GM21529 (cell line): ENCODE measurements around the gene PLTP.

Experiments used
- ATAC-seq: cut with Tn5 transposase; IDR thresholded peaks from one replicate; pipeline ENCODE4 v1.9.1; 2021; ENCODE audit not compliant: unreplicated experiment

PLTP gene

DNA sequence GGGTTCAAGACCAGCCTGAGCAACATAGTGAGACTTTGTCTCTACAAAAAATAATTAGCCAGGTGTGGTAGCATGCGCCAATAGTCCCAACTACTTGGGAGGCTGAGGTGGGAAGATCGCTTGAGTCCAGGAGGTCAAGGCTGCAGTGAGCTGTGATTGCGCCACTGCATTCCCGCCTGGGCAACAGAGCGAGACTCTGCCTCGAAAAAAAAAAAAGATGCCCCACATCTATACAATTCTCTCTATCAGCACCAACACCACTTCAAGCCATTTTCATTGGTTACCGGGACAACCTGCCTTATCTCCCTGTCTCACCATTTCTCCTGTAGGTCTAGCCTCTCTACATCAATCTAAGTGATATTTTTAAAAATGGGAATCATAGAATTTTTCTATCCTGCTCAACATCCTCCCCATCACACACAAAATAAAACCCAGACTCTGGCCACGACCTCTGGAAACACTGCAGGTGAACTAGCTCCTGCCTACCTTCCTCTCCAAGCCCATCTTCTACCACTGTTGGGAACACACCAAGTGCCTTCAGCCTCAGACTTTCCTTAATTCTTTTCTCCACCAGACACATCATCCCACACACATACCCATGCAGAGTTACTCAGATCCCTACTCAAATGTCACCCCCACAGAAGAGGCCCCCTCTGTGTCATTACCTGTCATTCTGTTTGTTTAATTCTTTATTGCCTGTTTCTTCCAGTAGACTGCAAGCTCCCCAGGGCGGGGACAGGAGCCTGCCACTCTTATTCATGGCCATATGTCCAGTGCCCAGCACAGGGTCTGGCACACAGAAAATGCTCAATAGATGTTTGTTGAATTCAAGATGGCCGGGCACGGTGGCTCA, 9.6 kb upstream of the PLTP start:
- ATAC-seq = no peak

DNA sequence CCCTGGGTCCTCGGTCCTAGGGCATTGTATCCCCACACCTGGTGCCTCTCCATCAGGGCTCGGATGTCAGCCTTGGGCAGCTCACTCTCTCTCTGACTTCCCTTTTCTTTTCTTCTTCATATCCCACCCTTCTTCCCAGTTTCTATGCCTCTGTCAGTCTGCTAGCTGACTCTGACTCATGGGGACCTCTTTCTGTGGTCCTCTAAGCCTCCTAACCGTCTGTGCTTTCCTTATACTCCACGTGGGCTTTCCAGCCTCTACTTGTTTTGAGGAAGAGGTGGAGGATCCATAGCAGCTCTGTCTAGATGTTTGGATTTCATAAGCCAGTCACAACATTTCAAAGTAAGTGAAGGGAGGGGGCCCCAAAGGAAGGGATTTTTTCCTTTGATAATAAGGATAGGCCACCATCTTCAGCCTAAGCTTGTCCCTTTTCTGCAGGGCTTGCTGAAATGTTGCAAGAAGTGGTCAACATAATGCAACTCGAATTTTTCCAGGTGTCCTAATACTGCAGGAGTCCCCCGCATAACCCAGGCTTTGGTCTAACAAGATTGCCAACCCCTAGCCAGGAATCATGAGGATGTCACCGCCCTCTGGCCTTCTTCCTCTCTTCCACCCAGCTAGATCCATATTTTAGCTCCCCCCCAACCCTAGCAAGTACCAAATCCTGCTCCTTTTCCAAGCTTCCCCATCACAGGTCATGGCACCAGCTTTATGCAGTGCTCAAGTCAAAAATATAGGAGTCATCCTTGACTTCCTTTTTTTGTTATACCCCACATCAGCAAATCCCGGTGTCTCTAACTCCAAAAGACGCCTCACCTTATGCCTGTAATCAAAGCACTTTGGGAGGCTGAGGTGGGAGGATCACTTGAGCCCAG, 8.7 kb upstream of the PLTP start:
- no peak for ATAC-seq

DNA sequence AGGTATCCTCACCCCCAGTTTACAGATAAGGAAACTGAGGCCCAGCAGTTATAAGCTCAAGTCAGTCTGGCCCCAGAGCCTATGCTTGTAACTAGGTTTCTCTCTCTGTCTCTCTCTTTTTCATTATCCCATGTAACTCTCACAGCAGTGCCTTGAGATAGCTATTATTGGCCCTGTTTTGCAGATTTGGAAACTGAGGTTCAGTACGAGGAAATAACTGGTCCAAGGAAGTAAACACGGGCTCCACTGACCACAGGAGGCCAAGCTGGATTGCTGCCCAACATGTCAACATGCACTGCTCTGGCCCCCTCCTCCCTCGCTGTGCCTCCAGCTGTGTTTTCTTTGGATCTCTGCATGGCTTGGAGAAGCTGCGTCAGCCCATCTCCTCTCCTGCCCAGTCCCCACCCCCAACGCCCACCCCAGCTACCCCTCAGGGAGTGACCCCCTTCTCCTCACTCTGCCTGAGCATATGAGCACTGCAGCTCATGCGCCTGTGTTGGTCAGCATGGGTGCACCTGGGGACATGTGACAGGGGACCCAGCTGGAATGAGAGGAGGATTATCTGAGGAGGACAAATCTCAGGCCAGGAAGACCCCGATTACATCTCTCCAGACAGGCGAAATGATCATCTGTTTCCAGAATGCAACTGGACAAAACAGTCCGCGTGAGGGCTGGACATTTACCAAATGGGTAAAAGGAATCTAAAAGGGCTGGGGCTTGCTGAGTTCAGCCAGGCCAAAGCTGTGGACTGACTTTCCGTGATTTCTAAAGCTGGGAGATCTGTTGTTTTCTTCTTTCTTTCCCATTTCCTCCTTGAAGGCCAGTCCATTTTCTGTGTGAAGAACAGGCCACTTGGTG, 7.8 kb upstream of the PLTP start:
- ATAC-seq = no peak

DNA sequence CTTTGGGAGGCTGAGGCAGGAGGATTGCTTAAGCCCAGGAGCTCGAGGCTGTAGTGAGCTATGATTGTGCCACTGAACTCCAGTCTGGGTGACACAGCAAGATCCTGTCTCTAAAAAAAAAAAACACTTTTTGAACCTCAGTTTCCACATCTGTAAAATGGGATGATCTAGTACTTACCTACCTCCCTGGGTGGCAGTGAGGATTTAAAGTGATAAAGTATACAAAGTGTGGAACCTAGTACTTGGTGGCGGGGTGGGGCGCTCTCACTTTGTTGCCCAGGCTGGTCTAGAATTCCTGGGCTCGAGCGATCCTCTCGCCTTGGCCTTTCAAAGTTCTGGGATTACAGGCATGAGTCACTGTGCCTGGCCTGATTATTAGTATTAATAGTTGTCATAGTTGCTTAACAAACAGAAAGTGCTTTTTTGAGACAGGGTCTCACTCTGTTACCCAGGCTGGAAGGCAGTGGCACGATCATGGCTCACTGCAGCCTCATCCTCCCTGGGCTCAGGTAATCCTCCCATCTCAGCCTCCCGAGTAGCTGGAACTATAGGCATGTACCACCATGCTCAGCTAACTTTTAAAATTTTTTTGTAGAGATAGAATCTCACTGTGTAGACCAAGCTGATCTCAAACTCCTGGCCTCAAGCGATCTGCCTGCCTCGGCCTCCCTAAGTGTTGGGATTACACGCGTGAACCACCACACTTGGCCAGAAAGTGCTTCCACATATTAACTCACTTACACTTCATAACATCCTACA, 7.0 kb upstream of the PLTP start:
- ATAC-seq = no peak

DNA sequence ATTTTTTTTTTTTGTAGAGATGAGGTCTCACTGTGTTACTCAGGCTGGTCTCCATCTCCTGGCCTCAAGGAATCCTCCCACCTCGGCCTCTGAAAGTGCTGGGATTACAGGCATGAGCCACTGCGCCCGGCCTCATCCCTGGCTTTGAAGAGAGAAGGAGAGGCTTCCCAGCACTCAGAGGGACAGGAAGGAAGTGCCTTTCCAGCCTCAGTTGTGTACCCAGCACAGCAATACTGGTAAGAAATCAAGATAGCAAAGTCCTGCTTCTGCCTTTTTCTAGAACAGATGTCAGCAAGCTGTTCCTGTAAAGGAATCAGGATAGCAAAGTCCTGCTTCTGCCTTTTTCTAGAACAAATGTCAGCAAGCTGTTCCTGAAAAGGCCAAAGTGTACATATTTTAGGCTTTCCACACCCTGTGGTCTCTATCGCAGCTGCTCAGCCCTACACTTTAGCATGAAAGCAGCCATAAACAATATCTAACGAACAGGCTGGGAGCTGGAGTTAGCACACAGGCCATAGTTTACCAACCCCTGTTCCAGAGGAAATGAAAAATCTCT, 6.3 kb upstream of the PLTP start:
- no peak for ATAC-seq

DNA sequence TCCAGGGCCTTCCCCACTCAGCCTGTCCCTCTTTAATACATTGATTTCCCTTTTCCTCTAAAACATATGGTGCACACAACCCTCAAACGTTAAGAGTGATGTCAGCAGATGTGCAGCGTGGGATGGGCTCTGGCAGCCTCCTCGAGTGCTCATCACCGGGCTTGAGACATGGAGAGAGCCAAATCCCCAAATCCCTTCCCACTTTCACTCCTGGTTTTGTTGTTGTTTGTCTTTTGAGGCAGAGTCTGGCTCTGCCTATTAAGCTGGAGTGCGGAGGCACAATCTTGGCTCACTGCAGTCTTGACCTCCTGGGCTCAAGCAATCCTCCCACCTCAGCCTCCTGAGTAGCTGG, 5.8 kb upstream of the PLTP start:
- ATAC-seq = no peak

DNA sequence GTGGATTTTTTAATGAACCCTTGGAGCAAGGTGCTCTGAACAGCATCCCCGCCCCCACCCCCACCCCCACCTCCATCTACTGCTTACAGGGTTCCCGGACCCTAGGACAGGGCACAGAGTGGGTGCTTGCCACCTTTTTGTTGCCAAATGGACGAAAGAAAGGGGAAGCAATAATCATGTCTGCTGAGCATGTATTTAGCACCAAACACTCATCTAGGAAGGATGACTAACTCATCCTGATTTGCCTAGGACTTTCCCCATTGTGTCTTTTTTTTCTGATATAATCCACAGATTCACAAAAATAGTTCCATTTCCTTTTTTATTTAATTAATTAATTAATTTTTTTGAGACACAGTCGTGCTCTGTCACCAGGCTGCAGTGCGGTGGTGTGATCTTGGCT, 1.2 kb upstream of the PLTP start:
- no peak for ATAC-seq

DNA sequence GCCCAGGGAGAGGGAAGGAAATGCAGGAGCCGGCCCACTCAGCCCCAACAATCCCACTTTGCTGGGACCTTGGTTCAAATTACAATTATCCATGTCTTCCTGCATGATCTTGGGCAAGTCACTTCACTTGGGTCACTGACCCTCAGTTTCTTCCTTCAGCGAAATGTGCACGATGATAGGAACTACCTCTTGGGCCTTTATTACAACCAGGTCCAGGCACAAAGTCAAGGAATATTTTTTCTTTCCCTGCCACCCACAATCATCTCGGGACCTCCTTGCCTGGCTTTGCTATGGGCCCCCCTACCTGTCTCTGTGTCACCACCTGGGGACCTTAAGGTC, 358 bp upstream of the PLTP start:
- ATAC-seq = no peak

DNA sequence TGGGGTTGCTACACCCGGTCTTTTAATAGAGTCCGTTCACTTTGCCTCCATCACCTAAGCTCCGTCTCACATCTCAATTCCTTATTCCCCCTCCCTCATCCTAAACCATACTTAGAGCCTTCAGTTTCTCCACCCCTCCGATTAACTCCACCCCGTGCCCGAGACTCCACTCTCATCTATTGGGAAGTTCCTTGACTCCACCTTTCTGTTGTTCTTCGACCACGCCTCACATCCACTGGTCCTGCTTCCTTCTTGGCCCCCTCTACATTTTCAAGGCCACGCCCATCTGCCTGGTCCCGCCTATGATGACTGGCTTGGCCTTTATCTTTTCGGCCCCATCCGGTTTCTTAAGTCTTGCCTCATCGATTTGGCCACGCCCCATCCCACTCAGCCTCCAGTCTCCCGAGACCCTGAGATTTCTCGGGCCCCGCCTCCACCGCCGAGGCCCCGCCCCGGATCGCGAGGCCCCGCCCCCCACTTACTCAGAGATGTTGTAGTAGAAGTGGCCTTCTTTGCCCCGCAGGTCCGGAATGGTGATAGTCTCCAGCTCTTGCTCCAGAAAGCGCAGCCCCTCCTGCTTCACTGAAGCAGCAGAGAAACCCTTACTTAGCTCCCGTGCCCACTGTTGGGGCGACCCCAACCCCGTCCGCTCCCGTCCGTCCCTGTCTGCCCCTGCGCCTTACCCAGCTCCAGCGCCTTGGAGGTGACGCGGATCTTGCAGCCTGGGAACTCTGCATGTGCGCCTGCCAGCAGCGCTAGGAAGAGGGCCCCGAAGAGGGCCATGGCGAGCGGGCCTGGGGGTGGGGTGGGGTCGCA, 1.1 kb downstream of the PLTP start:
- peak; percentile 85 for ATAC-seq

DNA sequence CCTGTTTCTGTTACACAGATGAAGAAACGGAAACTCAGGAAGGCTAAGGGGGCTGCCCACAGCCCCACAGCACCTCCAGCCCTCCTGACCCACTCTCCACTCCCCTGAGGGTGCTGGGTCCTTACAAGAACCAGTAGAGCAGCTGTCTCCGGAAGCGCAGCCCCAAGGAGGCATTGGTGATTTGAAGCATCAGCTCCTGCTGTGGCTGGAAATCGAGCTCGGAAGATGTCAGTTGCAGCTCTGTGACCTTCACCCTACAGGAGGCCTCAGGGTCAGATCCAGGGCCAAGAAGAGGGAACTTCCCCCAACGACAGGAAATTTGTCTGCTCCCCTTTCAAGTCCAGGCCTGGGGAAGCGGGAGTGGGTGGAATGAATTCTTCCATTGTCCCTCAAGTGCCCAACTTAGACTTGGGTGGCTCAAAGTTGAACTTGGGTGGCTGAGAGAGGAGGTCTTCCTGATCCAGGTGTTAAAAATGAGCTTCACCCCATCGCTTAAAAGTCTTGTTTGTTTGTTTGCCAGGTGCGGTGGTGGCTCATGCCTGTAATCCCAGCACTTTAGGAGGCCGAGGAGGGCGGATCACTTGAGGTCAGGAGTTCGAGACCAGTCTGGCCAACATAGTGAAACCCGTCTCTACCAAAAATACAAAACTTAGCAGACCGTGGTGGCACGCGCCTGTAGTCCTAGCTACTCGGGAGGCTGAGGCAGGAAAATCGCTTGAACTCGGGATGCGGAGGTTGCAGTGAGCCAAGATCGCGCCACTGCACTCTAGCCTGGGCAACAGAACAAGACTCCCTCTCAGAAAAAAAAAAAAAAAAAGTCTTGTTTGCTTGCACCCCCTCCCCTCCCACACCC, 1.9 kb downstream of the PLTP start:
- no peak for ATAC-seq

DNA sequence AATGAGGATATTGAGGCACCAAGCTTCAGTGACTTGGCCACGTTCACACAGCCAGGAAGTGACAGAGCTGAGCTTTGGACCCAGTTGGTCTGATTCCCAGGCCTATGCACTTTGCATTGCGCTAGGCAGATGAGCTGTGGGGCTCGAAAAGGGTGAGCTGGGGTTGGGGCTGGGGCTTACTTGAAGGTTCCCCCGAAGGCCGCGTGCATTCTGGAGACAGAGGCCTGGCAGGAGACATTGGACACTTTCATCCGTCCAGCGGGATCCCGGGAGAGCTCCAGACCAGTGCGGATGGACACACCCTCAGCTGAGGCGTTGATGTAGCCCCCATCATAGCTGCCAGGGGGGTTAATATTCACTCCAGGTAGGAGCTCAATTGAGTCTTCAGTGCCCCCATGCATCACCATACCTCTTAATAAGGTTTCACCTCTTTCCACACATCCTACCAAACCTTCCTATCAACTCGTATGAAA, 2.6 kb downstream of the PLTP start:
- ATAC-seq = no peak

DNA sequence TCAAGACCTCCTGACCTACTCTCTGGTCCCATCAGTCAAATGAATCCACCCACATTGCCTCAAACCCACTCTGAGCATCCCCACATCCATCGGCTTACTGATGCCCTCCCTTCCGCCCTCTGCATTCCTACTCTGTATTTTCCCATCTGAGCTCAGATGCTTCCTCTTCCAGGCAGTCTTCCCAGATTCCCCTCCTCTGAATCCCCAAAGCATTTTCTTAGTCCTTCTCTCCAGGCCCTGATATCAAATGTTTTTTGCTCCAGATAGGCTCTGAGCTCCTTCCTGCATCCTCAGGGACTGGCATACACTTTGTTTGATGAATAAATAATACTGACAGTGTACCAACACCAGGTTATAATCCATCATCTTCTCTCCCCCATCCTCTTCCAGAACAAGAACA, 3.9 kb downstream of the PLTP start:
- no peak for ATAC-seq

DNA sequence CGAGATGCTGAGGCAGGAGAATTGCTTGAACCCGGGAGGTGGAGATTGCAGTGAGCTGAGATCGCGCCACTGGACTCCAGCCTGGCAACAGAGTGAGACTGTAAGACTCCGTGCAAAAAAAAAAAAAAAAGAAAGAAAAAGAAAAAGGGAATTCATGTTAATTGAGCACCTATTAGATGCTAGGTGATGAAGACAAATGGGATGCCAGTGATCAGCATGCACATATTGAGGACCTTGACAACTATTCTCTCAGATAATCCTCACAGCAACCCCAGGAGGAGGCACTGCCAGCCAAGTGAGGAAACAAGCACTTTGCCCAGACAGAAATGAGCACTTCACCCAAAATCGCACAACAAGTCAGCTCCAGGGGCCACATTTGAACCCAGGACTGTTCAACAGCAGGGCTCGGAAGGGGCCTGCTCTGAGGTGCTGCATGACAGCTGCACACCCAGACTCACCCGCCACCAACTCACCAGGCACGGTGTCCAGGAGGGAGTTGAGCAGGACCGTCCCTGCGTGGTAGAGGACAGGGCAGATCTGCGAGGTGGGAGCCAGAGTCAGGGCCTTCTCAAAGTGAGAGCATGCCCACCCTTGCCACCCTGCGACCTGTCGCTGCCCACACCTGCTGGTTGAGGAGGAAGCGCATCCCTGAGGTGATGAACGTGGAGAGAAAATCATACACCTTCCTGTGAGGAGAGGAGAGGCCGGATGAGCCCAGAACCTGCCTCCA, 4.6 kb downstream of the PLTP start:
- ATAC-seq = no peak

DNA sequence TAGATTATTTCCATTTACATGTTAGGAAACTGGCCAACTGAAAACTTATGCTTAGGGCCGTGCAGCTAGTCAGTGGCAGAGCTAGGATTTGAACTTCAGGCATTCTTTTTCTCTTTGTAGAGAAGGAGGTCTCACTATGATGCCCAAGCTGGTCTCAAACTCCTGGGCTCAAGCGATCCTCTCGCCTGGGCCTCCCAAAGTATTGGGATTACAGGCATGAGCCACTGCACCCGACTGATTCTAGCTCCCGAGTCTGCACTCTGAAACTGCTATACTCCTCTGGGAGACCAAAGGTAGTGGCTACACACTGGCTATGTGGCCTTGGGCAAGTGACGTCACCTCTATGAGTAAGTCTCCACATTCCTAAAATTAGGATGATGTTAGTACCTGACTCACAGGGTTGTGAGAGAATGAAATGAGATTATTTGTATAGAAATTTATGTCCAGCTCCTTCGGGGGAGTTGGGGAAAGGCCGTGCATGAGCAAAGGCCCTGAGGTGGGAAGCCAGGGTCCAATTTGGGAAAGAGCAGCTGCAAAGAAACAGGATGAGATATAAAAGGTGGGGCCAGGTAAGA, 6.4 kb downstream of the PLTP start:
- ATAC-seq = no peak

DNA sequence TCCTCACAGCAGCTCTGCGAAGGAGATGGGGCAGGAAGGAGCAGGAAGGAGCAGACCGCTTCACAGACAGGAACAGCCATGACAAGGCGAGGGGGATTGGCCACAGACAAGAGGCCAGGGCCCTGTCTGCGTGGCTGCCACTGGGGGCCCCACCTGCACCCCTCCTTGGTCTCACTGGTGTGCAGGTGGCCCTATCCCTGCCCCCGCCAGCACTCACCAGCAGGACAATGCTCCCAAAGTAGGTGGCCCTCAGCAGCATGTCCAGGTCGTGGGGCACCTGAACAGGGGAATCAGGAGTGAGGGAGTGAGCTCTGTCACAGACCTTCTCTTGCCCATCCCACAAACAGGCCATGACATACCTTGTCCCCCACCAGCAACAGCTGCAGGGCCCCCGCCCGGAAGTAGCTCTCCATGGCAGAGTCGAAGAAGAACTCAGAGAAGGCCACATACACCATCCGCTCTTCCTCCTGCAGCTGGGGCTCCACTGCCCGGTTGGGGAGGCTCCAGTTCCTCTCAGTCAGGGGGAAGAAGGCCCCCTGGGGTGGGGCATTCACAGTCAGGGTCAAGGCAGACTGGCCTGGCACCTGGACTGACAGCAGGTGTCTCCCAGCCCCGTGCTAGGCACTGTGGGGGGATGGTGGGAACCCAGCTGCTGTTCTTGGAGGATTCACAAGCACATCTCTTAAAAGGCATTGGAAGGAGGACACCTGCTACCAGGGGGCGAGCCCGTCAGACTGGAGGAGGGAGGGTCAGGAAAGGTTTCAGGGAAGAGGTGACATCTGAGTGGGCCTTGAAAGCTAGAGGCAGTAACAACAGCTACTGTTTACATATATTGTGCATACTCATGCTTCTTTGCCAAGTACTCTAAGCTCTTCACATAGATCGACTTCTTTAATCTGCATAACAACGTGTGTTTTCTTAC, 7.1 kb downstream of the PLTP start:
- no peak for ATAC-seq

DNA sequence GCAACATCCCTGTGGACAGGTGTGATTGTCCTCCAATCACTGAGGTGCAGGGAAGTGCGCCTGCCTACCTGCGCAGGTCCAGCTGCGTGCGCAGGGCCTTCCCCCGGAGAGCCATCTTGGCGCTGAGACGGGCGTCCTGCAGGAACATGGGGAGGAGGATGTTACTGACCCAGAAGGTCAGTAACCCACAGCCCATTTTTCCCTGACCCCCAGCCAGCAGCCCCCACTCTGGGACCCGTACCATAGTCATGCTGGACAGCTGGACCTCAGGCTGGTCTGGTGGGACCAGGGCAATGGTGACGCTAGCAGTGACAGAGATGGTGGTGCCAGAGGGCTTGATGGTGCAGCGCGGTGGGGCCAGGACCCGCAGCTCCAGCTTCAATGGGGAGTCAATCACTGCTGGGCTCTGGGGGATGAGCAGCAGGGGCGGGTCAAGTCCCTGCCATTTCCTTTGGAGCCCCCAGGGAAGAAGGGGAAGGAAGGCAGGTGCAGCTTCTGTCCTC, 9.7 kb downstream of the PLTP start:
- no peak for ATAC-seq
